Stimulated activated CD8-positive, alpha-beta memory T cell treated with anti-CD3 and anti-CD28 coated beads, Interleukin-4, amount 100 ng/mL, for 48 hours (primary cell): ENCODE data around the gene XKRX.

Source experiments
- DNase-seq: peaks from one replicate; pipeline ENCODE4 v3.0.0-alpha.2; 2020

Gene XKRX

GRCh38 chrX:100883654-100884053, 45.1 kb downstream of the XKRX start:
- DNase-seq: no peak

GRCh38 chrX:100880368-100880767, 48.3 kb downstream of the XKRX start:
- no peak for DNase-seq

- no peak for DNase-seq
Measured at GRCh38 chrX:100874325-100874724, 54.4 kb downstream of the XKRX start, which contains the start of gene NOX1. Gene NOX1, minus strand, starts transcription at chrX:100874359. Its CDS starts 220 bp downstream, at chrX:100874139.

GRCh38 chrX:100871594-100872560, 56.8 kb downstream of the XKRX start:
- no peak for DNase-seq

GRCh38 chrX:100870527-100870926, 58.2 kb downstream of the XKRX start:
- no peak for DNase-seq

- DNase-seq: no peak
Measured at GRCh38 chrX:100868273-100868672, 60.4 kb downstream of the XKRX start.

- no peak for DNase-seq
Measured at GRCh38 chrX:100864657-100865391, 63.9 kb downstream of the XKRX start.
